ENCODE measurements around the gene RPS16.

The RPS16 gene

GRCh38 chr19:39405958-39406655 is 29.6 kb downstream of the RPS16 start:
- no peak for DNase-seq

- DNase-seq, result no peak
Measured at GRCh38 chr19:39405261-39405957, 30.3 kb downstream of the RPS16 start.

GRCh38 chr19:39403331-39404312 is 32.1 kb downstream of the RPS16 start:
- DNase-seq, result no peak

GRCh38 chr19:39402346-39403300 is 33.1 kb downstream of the RPS16 start:
- no peak for DNase-seq

- no peak for DNase-seq
Measured at GRCh38 chr19:39401549-39402345, 34.0 kb downstream of the RPS16 start.

- DNase-seq, result no peak
Measured at GRCh38 chr19:39401070-39401548, 34.6 kb downstream of the RPS16 start.

GRCh38 chr19:39400061-39400460 is 35.7 kb downstream of the RPS16 start:
- DNase-seq, result no peak

GRCh38 chr19:39399668-39400050 is 36.1 kb downstream of the RPS16 start:
- DNase-seq, result no peak

- DNase-seq, result no peak
Measured at GRCh38 chr19:39398297-39398864, 37.4 kb downstream of the RPS16 start.

- DNase-seq, result no peak
Measured at GRCh38 chr19:39397360-39398296, 38.1 kb downstream of the RPS16 start.

GRCh38 chr19:39390751-39391437 is 44.9 kb downstream of the RPS16 start, which contains the start of the genes MED29 and PAF1:
Gene MED29, plus strand, starts transcription at chr19:39391378. Its CDS starts 45 bp downstream, at chr19:39391423.
Gene PAF1, minus strand, starts transcription at chr19:39391106. Its CDS starts 242 bp downstream, at chr19:39390864.
- DNase-seq, result peak; percentile 98

GRCh38 chr19:39390451-39390750 is 45.3 kb downstream of the RPS16 start:
- no peak for DNase-seq

GRCh38 chr19:39389631-39390414 is 45.9 kb downstream of the RPS16 start:
- no peak for DNase-seq

GRCh38 chr19:39388657-39389056 is 47.1 kb downstream of the RPS16 start:
- no peak for DNase-seq

GRCh38 chr19:39386557-39386956 is 49.2 kb downstream of the RPS16 start:
- no peak for DNase-seq

- DNase-seq, result no peak
Measured at GRCh38 chr19:39385629-39386411, 49.9 kb downstream of the RPS16 start.

All from NCI-H2081 treated with DMSO at 0.1 percent for 48 hours (cell line).